GM18868 (cell line): ENCODE results near the gene ALS2CL.

Experiments
- ATAC-seq: cut with Tn5 transposase; IDR thresholded peaks from one replicate; pipeline ENCODE4 v1.9.1; 2021; ENCODE audit warnings: mild to moderate bottlenecking, moderate library complexity; ENCODE audit not compliant: unreplicated experiment

The ALS2CL gene

GRCh38 chr3:46716461-46717441, 23.3 kb upstream of the ALS2CL start:
- ATAC-seq: no peak

DNA sequence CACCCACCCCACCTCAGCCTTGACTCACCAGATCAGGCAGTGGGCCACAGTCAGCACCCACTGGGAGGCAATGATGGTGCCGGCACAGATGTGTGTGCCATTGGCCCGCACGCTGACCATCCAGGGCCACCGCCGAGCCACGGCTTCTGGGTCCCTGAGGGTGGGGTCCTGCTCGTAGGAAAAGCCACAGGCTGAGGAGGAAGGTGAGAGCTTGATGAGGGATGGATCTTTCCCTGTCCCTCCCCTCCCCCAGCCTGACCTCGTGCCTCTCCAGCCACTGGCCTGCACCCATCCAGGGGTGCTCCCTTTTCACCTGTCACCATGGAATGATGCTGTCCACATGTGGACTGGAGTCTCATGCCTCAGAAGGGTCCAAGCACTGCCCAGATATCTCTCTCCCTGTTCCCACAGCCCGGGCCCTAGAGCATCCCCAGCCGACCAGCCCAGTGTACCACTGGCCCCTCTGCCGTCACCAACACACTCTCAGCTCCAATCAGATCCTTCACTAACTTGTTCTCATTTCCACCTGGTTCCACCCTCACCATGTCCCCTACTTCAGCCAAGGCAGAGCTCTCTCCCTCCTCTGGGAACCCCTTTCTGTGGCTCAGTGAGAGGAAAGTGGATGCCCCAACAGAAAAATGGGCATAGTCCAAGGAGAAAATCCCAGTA, 22.2 kb upstream of the ALS2CL start:
- ATAC-seq: no peak

- no peak for ATAC-seq
These were observed 21.4 kb upstream of the ALS2CL start for GRCh38 chr3:46714728-46715506.

GRCh38 chr3:46713898-46714552, 20.5 kb upstream of the ALS2CL start:
- peak; percentile 80 for ATAC-seq

GRCh38 chr3:46713050-46713897, 19.8 kb upstream of the ALS2CL start:
- ATAC-seq: no peak

GRCh38 chr3:46712191-46713049, 18.9 kb upstream of the ALS2CL start:
- ATAC-seq: no peak

GRCh38 chr3:46711760-46712159, 18.3 kb upstream of the ALS2CL start:
- ATAC-seq: no peak

GRCh38 chr3:46711305-46711704, 17.8 kb upstream of the ALS2CL start:
- no peak for ATAC-seq

- no peak for ATAC-seq
These were observed 17.3 kb upstream of the ALS2CL start for GRCh38 chr3:46710671-46711295.

GRCh38 chr3:46710229-46710628, 16.8 kb upstream of the ALS2CL start:
- no peak for ATAC-seq

DNA sequence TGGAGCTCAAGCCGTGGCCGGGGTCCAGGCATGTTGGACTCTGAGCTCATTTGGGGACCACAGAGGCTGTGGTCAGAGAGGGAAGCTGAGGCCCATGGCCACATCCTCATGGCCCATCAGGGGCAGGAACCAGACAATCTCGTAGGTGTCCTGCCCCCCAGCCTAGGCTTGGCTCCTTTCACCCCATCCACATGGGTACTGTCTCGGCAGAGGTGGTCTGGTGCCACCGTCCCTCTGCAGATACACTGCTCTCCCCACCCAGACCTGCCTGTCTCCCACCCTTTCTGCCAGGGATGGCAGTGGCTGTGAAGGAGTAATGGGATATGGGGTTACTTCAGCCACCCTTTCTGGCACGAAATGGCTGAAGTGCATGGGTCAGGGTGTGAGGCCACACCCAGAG, 16.2 kb upstream of the ALS2CL start:
- ATAC-seq: no peak

- ATAC-seq: no peak
These were observed 15.7 kb upstream of the ALS2CL start for GRCh38 chr3:46709157-46709654.

DNA sequence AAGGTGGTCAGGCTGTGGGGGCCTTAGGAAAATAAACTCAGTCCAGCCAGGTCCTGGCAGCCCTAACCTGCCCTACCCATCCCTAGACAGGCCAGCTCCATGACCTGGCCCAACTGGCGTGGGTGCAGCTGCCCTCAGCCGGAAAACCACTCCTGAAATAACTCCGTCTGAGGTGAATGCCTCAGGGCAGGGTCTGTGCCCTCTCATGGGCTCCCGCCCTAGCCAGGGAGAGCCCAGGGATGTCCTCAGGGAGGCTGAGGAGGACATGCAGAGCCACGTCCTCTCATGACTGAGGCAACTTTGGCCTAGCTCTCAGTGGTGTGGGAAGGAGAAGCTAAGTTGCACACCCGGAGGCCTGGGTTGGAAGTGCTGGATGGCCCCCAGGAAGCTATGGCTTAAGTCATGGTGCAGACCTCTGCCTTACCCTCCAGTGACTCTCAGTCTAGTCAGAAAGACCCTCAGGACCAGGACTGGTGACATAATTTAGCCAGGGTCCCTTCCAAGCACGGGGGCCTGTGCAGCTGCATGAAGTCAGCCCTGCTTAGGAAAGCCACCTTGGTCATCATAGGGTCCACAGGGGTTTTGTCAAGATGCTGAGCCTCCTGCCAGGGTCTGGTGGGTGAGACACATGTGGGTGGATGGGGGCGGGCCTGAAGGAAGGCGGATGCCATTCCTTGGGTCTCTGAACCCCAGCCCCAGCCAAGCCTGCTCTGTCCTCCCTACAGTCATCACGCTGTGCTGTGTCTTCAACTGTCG, 15.1 kb upstream of the ALS2CL start:
- no peak for ATAC-seq

GRCh38 chr3:46707601-46708011, 14.1 kb upstream of the ALS2CL start:
- ATAC-seq: no peak

DNA sequence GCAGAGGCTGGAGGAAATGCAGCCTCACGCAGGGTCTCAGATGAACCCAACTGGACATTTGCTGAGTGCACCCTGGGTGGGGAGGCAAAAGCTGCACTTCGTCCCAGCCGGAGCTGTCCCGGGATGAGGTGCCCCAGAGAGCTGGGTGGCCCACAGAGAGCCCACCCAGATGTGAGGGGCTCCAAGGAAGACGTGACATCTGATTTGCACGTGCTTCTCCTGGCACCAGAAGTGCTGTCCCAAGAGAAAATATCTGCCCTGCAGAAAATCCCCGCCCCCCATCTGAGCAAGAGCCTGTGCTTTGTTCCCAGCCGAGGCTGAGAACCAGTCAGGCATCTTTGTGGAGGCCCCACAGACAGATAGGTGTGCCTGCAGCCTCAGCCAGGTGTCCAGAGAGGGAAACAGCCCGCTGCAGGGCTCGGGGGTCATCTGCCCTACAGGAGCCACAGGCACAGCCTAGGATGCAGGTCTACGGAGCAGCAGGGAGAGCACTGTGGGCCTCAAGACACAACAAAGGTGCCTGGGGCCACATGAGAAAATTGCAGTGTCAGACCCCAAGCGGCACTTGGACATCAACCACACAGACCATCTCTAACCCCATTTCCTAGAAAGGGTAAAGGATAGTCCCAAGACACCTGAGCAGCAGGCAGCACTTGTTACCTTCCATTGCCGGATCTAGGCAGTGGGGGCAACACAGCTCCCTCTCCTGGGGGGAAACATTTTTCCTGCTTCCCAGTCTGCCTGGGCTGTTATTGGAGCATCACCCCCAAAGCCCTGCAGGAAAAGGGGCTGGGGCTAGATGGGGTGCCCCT, 13.5 kb upstream of the ALS2CL start:
- ATAC-seq: no peak

GRCh38 chr3:46705751-46706552, 12.5 kb upstream of the ALS2CL start:
- no peak for ATAC-seq
